Parathyroid adenoma (tissue), 2 donors: ENCODE data around the gene EXTL1.

Experiments used
- H2AFZ ChIP-seq: fragments of 300-600 bp; sonication (generic); one replicate; pipeline ENCODE4 v1.7.0; 2017; ENCODE audit warnings: antibody characterized with exemption, mild to moderate bottlenecking
- H3K27ac ChIP-seq: fragments of 300-600 bp; sonication (generic); one replicate; pipeline ENCODE4 v1.7.0; 2017
- H3K27me3 ChIP-seq: fragments of 300-600 bp; sonication (generic); one replicate; pipeline ENCODE4 v1.7.0; 2017; ENCODE audit warnings: low read length; ENCODE audit not compliant: control insufficient read depth, insufficient read depth
- H3K36me3 ChIP-seq: fragments of 300-600 bp; sonication (generic); one replicate; pipeline ENCODE4 v1.7.0; 2017; ENCODE audit warnings: low read length; ENCODE audit not compliant: control insufficient read depth, insufficient read depth
- H3K4me1 ChIP-seq: fragments of 300-600 bp; sonication (generic); one replicate; pipeline ENCODE4 v1.7.0; 2017; ENCODE audit warnings: control low read depth
- H3K4me2 ChIP-seq: fragments of 300-600 bp; sonication (generic); one replicate; pipeline ENCODE4 v1.7.0; 2017; ENCODE audit warnings: low read length
- H3K4me3 ChIP-seq: fragments of 300-600 bp; sonication (generic); one replicate; pipeline ENCODE4 v1.7.0; 2017; ENCODE audit warnings: low read depth, low read length
- H3K79me2 ChIP-seq: fragments of 300-600 bp; sonication (generic); one replicate; pipeline ENCODE4 v1.7.0; 2017; ENCODE audit warnings: control low read depth
- H3K9ac ChIP-seq: fragments of 300-600 bp; sonication (generic); one replicate; pipeline ENCODE4 v1.7.0; 2017; ENCODE audit warnings: mild to moderate bottlenecking
- H3K9me3 ChIP-seq: fragments of 300-600 bp; sonication (generic); one replicate; pipeline ENCODE4 v1.7.0; 2017; ENCODE audit warnings: low read length; ENCODE audit not compliant: control insufficient read depth
- CTCF ChIP-seq: fragments of 300-600 bp; sonication (generic); IDR thresholded peaks from one replicate; pipeline ENCODE4 v1.7.0; 2017; ENCODE audit warnings: antibody characterized with exemption, mild to moderate bottlenecking
- donor health status: primary hyperparathyroidism.

The EXTL1 gene

DNA sequence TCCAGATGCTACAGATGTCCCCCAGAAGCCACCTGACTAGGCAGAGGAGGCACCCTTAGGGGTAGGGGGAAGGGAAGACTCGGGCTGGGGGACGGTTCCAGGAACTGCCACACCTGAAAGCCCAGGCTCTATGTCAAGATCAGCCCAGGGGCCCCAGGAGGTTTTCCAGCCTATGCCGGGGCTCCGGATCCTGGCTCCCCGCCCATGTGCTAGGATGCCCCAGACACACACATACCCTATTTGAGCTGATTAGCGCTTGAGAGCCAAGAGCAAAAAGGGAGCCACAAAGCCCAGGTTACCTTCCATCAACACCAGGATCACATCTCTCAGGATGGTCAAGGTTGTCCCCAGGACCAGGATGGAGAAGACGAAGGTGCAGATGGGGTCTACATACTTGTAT lies 19.8 kb downstream of the EXTL1 start:
- Histone ChIP-seq H2AFZ (no peak overlapping the region), H3K79me2 (no peaks in the 10 kb centered on the region), H3K9ac (no peak overlapping the region), H3K27me3 (peaks cover 11% of the 10 kb centered on the region), H3K4me3 (no peak overlapping the region), H3K27ac (no peak overlapping the region), H3K36me3 (no peaks in the 10 kb centered on the region), H3K9me3 (no peaks in the 10 kb centered on the region), H3K4me2 (no peak overlapping the region), H3K4me1 (no peaks in the 10 kb centered on the region)
- TF ChIP-seq CTCF = no peak

GRCh38 chr1:26041978-26042377 lies 20.4 kb downstream of the EXTL1 start:
- Histone ChIP-seq H3K4me3 (no peak overlapping the region), H3K4me2 (no peak overlapping the region), H3K27me3 (peaks cover 17% of the 10 kb centered on the region), H3K9me3 (no peaks in the 10 kb centered on the region), H3K27ac (no peak overlapping the region), H3K4me1 (no peaks in the 10 kb centered on the region), H2AFZ (no peak overlapping the region), H3K9ac (no peak overlapping the region), H3K36me3 (no peaks in the 10 kb centered on the region), H3K79me2 (no peaks in the 10 kb centered on the region)
- TF ChIP-seq CTCF = no peak

GRCh38 chr1:26043765-26044164 lies 22.2 kb downstream of the EXTL1 start:
- peaks cover 18% of the 10 kb centered on the region for H3K27me3 ChIP-seq
- H3K4me1 ChIP-seq = no peaks in the 10 kb centered on the region
- H3K4me3 ChIP-seq = no peak overlapping the region
- no peaks in the 10 kb centered on the region for H3K36me3 ChIP-seq
- no peak overlapping the region for H2AFZ ChIP-seq
- no peak overlapping the region for H3K9ac ChIP-seq
- H3K27ac ChIP-seq = no peak overlapping the region
- no peak for TF ChIP-seq CTCF
- H3K9me3 ChIP-seq = no peaks in the 10 kb centered on the region
- no peak overlapping the region for H3K4me2 ChIP-seq
- no peaks in the 10 kb centered on the region for H3K79me2 ChIP-seq

- Histone ChIP-seq H3K4me3 (no peak overlapping the region), H3K79me2 (no peaks in the 10 kb centered on the region), H3K4me2 (no peak overlapping the region), H3K9me3 (no peaks in the 10 kb centered on the region), H3K36me3 (no peaks in the 10 kb centered on the region), H3K9ac (no peak overlapping the region), H3K27ac (no peak overlapping the region), H3K27me3 (peaks cover 18% of the 10 kb centered on the region), H2AFZ (no peak overlapping the region), H3K4me1 (no peaks in the 10 kb centered on the region)
- no peak for TF ChIP-seq CTCF
Observed at GRCh38 chr1:26044414-26044813, 22.8 kb downstream of the EXTL1 start.

DNA sequence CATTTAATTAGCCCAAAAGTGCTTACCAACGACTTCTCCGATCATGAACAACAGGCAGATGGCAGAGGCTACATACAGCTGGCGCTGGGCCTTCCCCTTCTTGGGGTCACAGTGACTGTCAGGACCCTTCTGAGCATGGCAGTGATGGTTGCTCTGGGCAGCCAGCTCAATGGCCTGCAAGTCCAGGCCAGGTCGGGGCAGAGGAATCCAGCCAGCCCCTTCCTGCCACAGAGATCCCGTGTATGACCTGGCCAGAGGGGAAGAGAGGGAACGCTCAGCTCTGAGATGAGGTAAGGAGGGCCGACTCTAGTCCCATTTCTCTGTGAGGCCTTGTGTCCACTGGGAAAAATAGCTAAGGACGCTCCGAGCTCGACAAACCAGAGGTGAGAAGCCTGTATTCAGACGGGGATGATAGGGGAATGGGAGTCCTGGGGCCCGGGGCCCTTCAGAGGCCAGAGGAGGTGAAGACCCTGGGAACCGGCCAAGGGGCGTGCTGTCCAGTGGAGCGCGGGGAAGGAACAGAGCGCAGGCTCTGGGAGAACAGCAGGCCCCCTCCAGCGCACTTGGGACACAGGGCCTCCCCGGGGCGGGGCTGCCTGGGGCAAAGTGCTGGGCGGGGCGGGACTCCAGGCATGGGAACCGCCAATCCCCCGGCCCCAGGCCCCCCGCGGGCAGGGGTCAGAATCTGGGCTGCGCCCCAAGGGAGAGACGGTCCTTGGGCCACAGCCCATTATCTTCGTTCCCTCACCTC lies 23.6 kb downstream of the EXTL1 start:
- Histone ChIP-seq H3K27ac (no peak overlapping the region), H3K4me2 (peak overlapping the region; percentile 56), H3K27me3 (peaks cover 18% of the 10 kb centered on the region), H3K9me3 (no peaks in the 10 kb centered on the region), H3K4me1 (no peaks in the 10 kb centered on the region), H3K4me3 (peak overlapping the region; percentile 25), H3K9ac (no peak overlapping the region), H3K79me2 (no peaks in the 10 kb centered on the region), H3K36me3 (no peaks in the 10 kb centered on the region), H2AFZ (no peak overlapping the region)
- TF ChIP-seq CTCF = no peak
